Measurements from ENCODE around the gene LRRC10B.

The LRRC10B gene

GRCh38 chr11:61509043-61510029 lies 787 bp downstream of the LRRC10B start:
- DNase-seq (ENCODE audit: low read depth) = peak; percentile 33

DNA sequence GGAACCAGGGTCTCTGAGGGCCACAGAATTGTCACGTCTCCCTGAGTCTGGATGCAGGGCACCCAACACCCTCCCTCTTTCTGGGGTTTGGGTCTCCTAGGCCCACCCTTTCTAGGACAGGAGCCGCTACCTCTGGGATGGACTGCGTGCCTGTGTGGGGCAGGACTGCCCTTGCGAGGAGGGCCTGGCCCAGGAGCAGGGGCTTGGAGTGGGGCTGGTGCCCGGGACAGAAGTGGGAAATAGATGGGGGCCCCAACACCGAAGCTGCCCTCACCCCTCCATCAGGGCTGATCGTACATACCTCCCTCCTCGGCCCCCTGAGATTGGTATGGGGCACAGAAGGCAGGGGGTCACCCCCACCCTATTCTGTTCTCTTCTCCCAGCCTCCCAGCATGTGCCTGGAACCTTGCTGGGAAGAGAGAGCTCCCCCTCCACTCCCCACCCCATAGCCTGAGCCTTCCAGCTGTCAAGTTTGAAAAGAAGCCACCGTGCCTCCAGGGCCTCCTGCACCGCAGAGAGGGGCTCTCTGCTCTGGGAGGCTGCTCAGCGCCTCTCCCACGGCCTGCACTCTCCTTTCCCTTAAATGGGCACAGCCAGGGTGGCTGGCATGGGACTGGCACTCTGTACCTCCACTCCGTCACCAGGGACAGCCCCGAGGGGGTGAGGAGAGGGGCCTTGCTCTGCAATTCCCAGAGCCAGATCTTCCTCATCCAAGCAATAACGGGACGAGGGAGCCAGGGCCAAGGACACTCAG lies 1.8 kb downstream of the LRRC10B start:
- DNase-seq (ENCODE audit: low read depth) = no peak

GRCh38 chr11:61510974-61511373 lies 2.4 kb downstream of the LRRC10B start:
- DNase-seq (ENCODE audit: low read depth) = no peak

- DNase-seq (ENCODE audit: low read depth) = no peak
These were observed 2.8 kb downstream of the LRRC10B start for GRCh38 chr11:61511383-61511782.

DNA sequence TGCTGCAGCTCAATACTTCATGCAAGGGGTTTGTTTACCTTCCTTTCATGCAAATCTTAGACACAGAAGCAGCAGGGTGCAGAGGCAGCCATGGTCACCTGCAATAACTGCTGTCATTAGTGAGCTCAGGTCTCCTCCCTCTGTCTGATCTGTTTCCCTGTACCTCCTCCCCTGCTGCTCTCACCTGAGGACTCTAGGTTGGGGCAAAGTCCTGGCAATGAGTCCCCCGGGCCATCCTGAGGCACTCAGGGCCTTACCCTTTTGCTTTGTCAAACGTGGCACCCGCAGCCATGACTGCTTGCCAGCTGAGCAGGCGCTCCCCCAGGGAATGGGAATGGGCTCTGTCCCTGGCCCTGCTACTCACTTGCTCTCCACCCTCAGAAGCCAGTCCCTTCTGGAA lies 3.9 kb downstream of the LRRC10B start:
- DNase-seq (ENCODE audit: low read depth) = no peak

- DNase-seq (ENCODE audit: low read depth) = no peak
These were observed 4.7 kb downstream of the LRRC10B start for GRCh38 chr11:61513143-61513765.

GRCh38 chr11:61514050-61514917 lies 5.7 kb downstream of the LRRC10B start:
- no peak for DNase-seq (ENCODE audit: low read depth)

DNA sequence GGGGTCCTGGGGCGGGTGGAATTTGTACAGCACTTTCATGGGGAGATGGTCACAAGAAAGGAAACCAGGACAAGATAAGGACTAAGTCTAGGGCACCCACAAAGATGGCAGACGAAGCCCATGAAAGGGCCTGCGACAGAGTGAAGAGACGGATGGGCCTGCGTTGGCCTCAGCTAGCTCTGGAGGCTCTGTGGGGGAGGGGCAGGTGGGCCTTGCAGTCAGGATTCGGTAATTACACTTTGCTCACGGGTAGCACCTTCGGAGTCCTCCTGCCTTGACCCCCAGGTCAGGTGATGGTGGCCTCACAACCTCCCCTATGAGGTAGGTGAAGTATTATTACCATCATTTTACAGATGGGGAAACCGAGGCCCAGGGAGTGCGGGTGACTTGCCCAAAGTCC lies 7.1 kb downstream of the LRRC10B start:
- DNase-seq (ENCODE audit: low read depth) = no peak

GRCh38 chr11:61516191-61516590 lies 7.6 kb downstream of the LRRC10B start:
- DNase-seq (ENCODE audit: low read depth) = no peak

- no peak for DNase-seq (ENCODE audit: low read depth)
These were observed 8.4 kb downstream of the LRRC10B start for GRCh38 chr11:61516675-61517572.

- DNase-seq (ENCODE audit: low read depth) = no peak
These were observed 9.7 kb downstream of the LRRC10B start for GRCh38 chr11:61518032-61518795.

GRCh38 chr11:61522881-61523280 lies 14.3 kb downstream of the LRRC10B start:
- no peak for DNase-seq (ENCODE audit: low read depth)

DNA sequence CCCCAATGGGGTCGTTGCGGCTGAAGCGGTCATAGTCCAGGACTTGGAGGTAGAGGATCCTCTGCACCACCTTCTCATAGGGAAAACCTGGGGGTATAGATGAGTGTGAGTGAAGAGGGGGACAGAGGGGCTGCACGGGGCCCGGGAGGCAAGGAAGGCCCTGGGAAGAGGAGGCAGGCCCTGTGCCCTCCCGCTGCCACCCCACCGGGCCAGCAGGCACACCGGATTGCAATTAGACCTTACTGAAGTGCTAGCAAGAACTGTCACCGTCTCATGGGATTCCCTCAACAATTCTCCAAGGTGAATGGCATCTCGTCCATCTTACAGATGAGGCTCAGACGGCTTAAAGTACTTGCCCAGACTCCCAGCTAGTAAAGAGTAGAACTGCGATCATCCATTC lies 15.9 kb downstream of the LRRC10B start:
- DNase-seq (ENCODE audit: low read depth) = no peak

GRCh38 chr11:61524963-61525587 lies 16.5 kb downstream of the LRRC10B start:
- no peak for DNase-seq (ENCODE audit: low read depth)

DNA sequence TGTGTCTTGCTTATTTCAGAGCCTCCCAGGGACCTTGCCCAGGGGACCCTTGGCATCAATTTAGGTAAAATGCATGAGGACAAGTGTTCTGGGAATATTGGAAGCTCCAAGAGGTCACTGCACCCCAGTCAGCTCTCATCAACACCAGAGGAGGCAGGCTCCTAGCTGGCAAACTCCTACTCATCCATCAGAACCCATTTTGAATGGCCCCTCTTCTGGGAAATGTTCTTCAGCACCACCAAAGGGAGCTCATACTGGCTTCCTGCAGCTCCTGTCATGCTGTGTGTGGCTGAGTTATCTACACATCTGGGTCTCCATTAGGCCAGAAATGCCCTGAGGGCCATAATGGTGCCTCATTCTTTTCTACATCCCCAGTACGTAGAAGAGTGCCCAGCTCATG lies 17.7 kb downstream of the LRRC10B start:
- DNase-seq (ENCODE audit: low read depth) = no peak

DNA sequence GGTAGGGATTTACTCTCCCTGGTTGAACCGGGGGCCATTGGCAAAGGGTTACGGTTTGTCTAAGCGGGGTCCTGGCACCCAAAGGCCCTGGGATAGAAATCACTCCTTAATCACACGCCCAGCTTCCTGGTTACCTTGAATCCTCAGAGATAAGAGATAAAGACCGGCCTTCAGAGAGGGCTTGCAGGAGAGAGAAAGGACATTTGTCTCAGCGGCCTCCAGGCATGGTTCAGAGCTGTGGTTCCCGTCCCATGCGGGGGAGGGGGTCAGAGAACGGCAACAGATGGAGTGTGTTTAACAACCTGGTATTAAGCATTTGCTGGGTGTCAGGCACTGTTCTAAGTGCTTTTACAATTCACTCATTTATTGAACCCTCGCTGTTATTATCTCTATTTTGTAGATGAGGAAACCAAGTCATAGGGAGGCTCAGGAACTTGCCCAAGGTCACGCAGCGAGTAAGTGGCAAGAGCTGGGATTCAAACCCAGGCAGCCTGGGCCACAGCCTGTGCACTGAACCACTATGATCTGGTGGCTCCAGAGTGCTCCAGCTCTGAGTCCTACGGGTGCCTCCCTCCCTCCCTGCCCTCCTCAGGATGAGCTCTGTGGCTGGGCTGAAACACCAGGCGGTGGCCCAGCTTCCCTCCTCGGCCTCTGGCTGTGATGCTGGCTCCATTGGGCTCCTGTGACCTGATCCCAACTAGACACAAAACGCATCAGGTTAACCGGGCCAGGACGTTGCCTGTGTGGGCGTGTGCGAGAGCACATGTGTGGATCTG lies 18.6 kb downstream of the LRRC10B start:
- DNase-seq (ENCODE audit: low read depth) = no peak

DNA sequence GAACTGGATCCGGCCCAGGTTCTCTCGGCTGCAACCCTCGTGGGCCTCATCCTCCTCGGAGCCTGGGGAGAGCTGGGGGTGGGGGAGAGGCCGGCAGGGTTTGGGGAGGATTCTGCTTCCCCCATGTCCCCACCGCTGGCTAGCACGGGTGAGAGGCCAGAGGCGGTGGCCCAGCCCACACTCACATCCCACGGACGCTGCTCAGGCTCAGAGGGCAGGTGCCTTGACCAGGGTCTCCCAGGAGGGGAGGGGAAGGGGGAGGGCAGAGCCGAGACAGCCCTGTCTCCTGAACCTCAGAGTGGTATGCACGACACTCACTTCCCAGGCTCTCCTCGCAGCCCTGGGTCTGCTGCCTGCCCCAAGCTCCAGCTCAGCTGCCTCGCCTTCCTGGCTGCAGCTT lies 19.6 kb downstream of the LRRC10B start:
- no peak for DNase-seq (ENCODE audit: low read depth)

DNA sequence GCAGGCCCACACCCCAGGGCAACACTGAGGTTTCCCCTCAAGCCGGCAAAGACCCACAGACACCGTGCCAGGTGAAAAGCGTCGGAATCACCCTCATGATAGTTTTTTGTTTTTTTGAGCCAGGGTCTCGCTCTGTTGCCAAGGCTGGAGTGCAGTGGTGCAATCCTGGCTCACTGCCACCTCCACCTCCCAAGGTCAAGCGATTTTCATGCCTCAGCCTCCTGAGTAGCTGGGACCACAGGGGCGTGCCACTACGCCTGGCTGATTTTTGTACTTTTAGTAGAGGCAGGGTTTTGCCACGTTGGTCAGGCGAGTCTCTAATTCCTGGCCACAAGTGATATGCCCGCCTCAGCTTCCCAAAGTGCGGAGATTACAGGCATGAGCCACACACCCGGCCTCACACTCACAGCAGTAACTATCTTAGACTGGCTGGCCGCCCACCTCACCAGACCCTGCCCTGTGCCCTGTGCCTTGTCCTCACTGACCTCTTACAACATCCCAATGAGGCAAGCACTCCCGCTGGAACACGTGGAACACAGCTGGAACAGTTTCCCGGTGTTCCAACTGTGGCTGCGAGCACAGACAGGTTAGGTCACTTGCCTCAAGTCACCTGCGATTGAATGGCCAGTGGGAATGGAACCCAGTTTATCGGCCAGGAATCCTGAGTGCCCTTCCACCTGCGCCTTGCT lies 21.1 kb downstream of the LRRC10B start:
- no peak for DNase-seq (ENCODE audit: low read depth)
